HL-60 (cell line): Measurements from ENCODE around the gene BSND.
A peak's percentile ranks its signal among the peaks of the same experiment; 100 is the strongest.
"Not testable (repeated sequence)": the region's sequence is repeated elsewhere in the genome, so short reads cannot be mapped to it uniquely, and the experiment has no call there.

Experiments used
- DNase-seq, 2 experiments: peaks; one replicate each; pipeline ENCODE4 v3.0.0-alpha.2; 2010 to 2020; ENCODE audit warnings: low read depth in 1 of 2, low spot score in 1 of 2
- H3K27ac ChIP-seq: fragments of 250-450 bp; sonication (Bioruptor Pico); replicated peaks from 2 replicates; pipeline ENCODE4 v1.5.1; 2020; ENCODE audit warnings: mild to moderate bottlenecking, moderate library complexity
- H3K27me3 ChIP-seq: fragments of 250-450 bp; sonication (Bioruptor Pico); 2 replicates; pipeline ENCODE4 v1.5.1; 2021; ENCODE audit warnings: mild to moderate bottlenecking, moderate library complexity; ENCODE audit not compliant: insufficient read depth, poor library complexity, severe bottlenecking
- H3K4me3 ChIP-seq: replicated peaks from 2 replicates; pipeline ENCODE4 v1.5.1; 2011; ENCODE audit warnings: mild to moderate bottlenecking, control low read depth, low read length; ENCODE audit not compliant: insufficient read depth
- CTCF ChIP-seq: IDR thresholded peaks from one replicate; pipeline ENCODE4 v1.5.1; 2011; ENCODE audit warnings: low read length, control low read depth, inconsistent platforms; ENCODE audit not compliant: insufficient read depth
- GABPA ChIP-seq: IDR thresholded peaks from 2 replicates; pipeline ENCODE4 v1.6.1; 2012; ENCODE audit warnings: low read depth
- POLR2AphosphoS5 ChIP-seq: IDR thresholded peaks from 2 replicates; pipeline ENCODE4 v1.6.1; 2012; ENCODE audit warnings: low read depth
- REST ChIP-seq: IDR thresholded peaks from 2 replicates; pipeline ENCODE4 v1.6.1; 2012; ENCODE audit warnings: low read depth; ENCODE audit not compliant: insufficient replicate concordance
- SPI1 ChIP-seq: IDR thresholded peaks from 2 replicates; pipeline ENCODE4 v1.6.1; 2012; ENCODE audit warnings: low read depth, mild to moderate bottlenecking, borderline replicate concordance

Gene BSND

GRCh38 chr1:55015123-55015522 is 16.4 kb downstream of the BSND start:
- Histone ChIP-seq H3K27ac (no peak overlapping the region), H3K4me3 (no peak overlapping the region), H3K27me3 (peaks cover 4% of the 10 kb centered on the region)
- no peak for DNase-seq
- no peak for TF ChIP-seq GABPA
- TF ChIP-seq CTCF: no peak
- TF ChIP-seq REST: no peak
- no peak for TF ChIP-seq SPI1
- TF ChIP-seq POLR2AphosphoS5: no peak

GRCh38 chr1:55015731-55016620 is 17.2 kb downstream of the BSND start:
- no peak for TF ChIP-seq CTCF
- DNase-seq: no peak
- H3K27ac ChIP-seq: no peak overlapping the region
- peaks cover 4% of the 10 kb centered on the region for H3K27me3 ChIP-seq
- H3K4me3 ChIP-seq: no peak overlapping the region

GRCh38 chr1:55018395-55018794 is 19.7 kb downstream of the BSND start:
- no peak overlapping the region for H3K4me3 ChIP-seq
- H3K27ac ChIP-seq: no peak overlapping the region
- TF ChIP-seq GABPA (no peak), SPI1 (no peak), REST (no peak), POLR2AphosphoS5 (no peak)
- peaks cover 4% of the 10 kb centered on the region for H3K27me3 ChIP-seq
- no peak for DNase-seq

- TF ChIP-seq CTCF (peak; percentile 84), POLR2AphosphoS5 (no peak)
- no peaks in the 10 kb centered on the region for H3K27me3 ChIP-seq
- peak; percentile 57 to 72 for DNase-seq
- no peak overlapping the region for H3K4me3 ChIP-seq
- H3K27ac ChIP-seq: no peak overlapping the region
Observed at GRCh38 chr1:55021942-55022546, 23.3 kb downstream of the BSND start.

GRCh38 chr1:55024163-55024562 is 25.4 kb downstream of the BSND start:
- not testable (repeated sequence) for H3K27me3 ChIP-seq, H3K4me3 ChIP-seq, H3K27ac ChIP-seq, DNase-seq

GRCh38 chr1:55026682-55027081 is 27.9 kb downstream of the BSND start:
- not testable (repeated sequence) for H3K4me3 ChIP-seq, H3K27ac ChIP-seq, H3K27me3 ChIP-seq, DNase-seq

GRCh38 chr1:55031098-55031497 is 32.4 kb downstream of the BSND start:
- H3K27ac ChIP-seq, H3K27me3 ChIP-seq, H3K4me3 ChIP-seq, DNase-seq: not testable (repeated sequence)
